ENCODE data around the gene CYFIP2.

- TF ChIP-seq, protein P1, sequence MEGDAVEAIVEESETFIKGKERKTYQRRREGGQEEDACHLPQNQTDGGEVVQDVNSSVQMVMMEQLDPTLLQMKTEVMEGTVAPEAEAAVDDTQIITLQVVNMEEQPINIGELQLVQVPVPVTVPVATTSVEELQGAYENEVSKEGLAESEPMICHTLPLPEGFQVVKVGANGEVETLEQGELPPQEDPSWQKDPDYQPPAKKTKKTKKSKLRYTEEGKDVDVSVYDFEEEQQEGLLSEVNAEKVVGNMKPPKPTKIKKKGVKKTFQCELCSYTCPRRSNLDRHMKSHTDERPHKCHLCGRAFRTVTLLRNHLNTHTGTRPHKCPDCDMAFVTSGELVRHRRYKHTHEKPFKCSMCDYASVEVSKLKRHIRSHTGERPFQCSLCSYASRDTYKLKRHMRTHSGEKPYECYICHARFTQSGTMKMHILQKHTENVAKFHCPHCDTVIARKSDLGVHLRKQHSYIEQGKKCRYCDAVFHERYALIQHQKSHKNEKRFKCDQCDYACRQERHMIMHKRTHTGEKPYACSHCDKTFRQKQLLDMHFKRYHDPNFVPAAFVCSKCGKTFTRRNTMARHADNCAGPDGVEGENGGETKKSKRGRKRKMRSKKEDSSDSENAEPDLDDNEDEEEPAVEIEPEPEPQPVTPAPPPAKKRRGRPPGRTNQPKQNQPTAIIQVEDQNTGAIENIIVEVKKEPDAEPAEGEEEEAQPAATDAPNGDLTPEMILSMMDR (conservative IDR thresholded peaks at IDR 0.05 in 1 of 2, IDR thresholded peaks at IDR 0.05 in 1 of 2; ENCODE audit: low read depth in 1 of 2, low read length in 2 of 2): no peak
- TF ChIP-seq EZH2 (IDR thresholded peaks at IDR 0.05; ENCODE audit: low read length, missing control alignments): no peak
Measured at GRCh38 chr5:157322581-157322980, 56.7 kb downstream of the CYFIP2 start.

Data from fibroblast of lung (primary cell).